HAP-1 (cell line): ENCODE results near the gene ABL2.
"Not testable (repeated sequence)": the region's sequence is repeated elsewhere in the genome, so short reads cannot be mapped to it uniquely, and the experiment has no call there.

Source experiments
- DNase-seq, 2 experiments: peaks; one replicate each; pipeline ENCODE4 v3.0.0-alpha.2; 2016 to 2020; ENCODE audit warnings: low spot score in 2 of 2
- H3K27me3 ChIP-seq: fragments of 250-450 bp; sonication (Bioruptor Pico); 2 replicates; pipeline ENCODE4 v1.5.1; 2020; ENCODE audit warnings: low read depth, mild to moderate bottlenecking, moderate library complexity
- H3K36me3 ChIP-seq: fragments of 250-450 bp; sonication (Bioruptor Pico); replicated peaks from 2 replicates; pipeline ENCODE4 v1.5.1; 2020; ENCODE audit warnings: mild to moderate bottlenecking
- H3K4me1 ChIP-seq: fragments of 250-450 bp; sonication (Bioruptor Pico); 2 replicates; pipeline ENCODE4 v1.5.1; 2020; ENCODE audit warnings: mild to moderate bottlenecking
- H3K4me3 ChIP-seq: fragments of 250-450 bp; sonication (Bioruptor Pico); 2 replicates; pipeline ENCODE4 v1.5.1; 2020; ENCODE audit warnings: mild to moderate bottlenecking, moderate library complexity
- H3K9me3 ChIP-seq: fragments of 250-450 bp; sonication (Bioruptor Pico); 2 replicates; pipeline ENCODE4 v1.5.1; 2020; ENCODE audit warnings: mild to moderate bottlenecking, moderate library complexity
- in situ Hi-C: fragments of 300-500 bp; cut with MboI; formaldehyde crosslinking; loops from 3 replicates; pipeline ENCODE4 v1.14.3; 2020; ENCODE audit warnings: low sequenced_read_pairs, inconsistent platforms, mixed read lengths

Gene ABL2

GRCh38 chr1:179234863-179235262 lies 5.4 kb upstream of the ABL2 start:
- in situ Hi-C loops: no loop called here

GRCh38 chr1:179231923-179232322 lies 2.4 kb upstream of the ABL2 start:
- Histone ChIP-seq H3K9me3 (no peaks in the 10 kb centered on the region), H3K27me3 (no peaks in the 10 kb centered on the region), H3K4me1 (peaks cover 12% of the 10 kb centered on the region), H3K4me3 (no peak overlapping the region), H3K36me3 (no peaks in the 10 kb centered on the region; the same call in 1 of the 2 replicates)
- in situ Hi-C loops: no loop called here
- no peak for DNase-seq

More at GRCh38 chr1:179234863-179235262, 5.4 kb upstream of the ABL2 start:
- DNase-seq: no peak
- no peaks in the 10 kb centered on the region for H3K9me3 ChIP-seq
- H3K27me3 ChIP-seq: no peaks in the 10 kb centered on the region
- H3K4me3 ChIP-seq: no peak overlapping the region
- H3K4me1 ChIP-seq: peaks cover 10% of the 10 kb centered on the region
- H3K36me3 ChIP-seq: no peaks in the 10 kb centered on the region

- H3K4me1 ChIP-seq: peaks cover 12% of the 10 kb centered on the region
- in situ Hi-C loops: no loop called here
- DNase-seq: no peak
- H3K27me3 ChIP-seq: no peaks in the 10 kb centered on the region
- H3K36me3 ChIP-seq: no peaks in the 10 kb centered on the region; the same call in 1 of the 2 replicates
- H3K9me3 ChIP-seq: no peaks in the 10 kb centered on the region
- H3K4me3 ChIP-seq: peak overlapping the region; percentile 76
Measured at GRCh38 chr1:179230721-179231120, 1.2 kb upstream of the ABL2 start.

DNA sequence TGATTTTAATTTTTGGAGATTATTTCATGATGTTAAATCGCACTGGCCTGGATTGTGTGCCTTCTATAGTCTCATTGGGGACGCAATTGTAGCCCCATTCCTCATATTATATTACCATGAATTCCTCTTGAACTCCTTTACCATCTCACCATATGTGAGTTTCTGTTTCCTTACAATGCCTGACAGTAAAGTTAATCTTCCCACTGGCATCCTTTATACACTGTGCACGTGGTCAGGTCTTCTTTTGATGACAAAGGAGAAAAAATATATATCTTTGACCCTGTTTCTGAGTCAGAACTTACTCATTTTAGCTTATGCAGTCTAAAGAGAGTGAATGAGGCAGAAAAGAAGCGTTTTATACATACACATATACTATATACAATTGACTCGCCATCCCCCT lies 774 bp upstream of the ABL2 start:
- H3K9me3 ChIP-seq: no peaks in the 10 kb centered on the region
- peaks cover 12% of the 10 kb centered on the region for H3K4me1 ChIP-seq
- peak in 1 of 2 experiments; percentile 9 for DNase-seq
- no peaks in the 10 kb centered on the region for H3K27me3 ChIP-seq
- H3K4me3 ChIP-seq: peak overlapping the region; percentile 76
- in situ Hi-C loops: no loop called here
- no peaks in the 10 kb centered on the region; the same call in 1 of the 2 replicates for H3K36me3 ChIP-seq

- in situ Hi-C loops: no loop called here
- no peaks in the 10 kb centered on the region for H3K27me3 ChIP-seq
- DNase-seq: peak; percentile 23 to 77
Measured at GRCh38 chr1:179228783-179229213, 679 bp downstream of the ABL2 start.

GRCh38 chr1:179226738-179227137 lies 2.7 kb downstream of the ABL2 start:
- H3K4me1 ChIP-seq: peaks cover 12% of the 10 kb centered on the region
- in situ Hi-C loops: no loop called here
- peaks cover 7% of the 10 kb centered on the region for H3K36me3 ChIP-seq
- H3K4me3 ChIP-seq: no peak overlapping the region
- no peaks in the 10 kb centered on the region for H3K27me3 ChIP-seq
- no peak for DNase-seq
- H3K9me3 ChIP-seq: no peaks in the 10 kb centered on the region

More at GRCh38 chr1:179228783-179229213, 679 bp downstream of the ABL2 start:
- no peaks in the 10 kb centered on the region for H3K9me3 ChIP-seq
- H3K36me3 ChIP-seq: peaks cover 5% of the 10 kb centered on the region; the same call in 1 of the 2 replicates
- H3K4me3 ChIP-seq: peak overlapping the region; percentile 76
- H3K4me1 ChIP-seq: peaks cover 12% of the 10 kb centered on the region

DNA sequence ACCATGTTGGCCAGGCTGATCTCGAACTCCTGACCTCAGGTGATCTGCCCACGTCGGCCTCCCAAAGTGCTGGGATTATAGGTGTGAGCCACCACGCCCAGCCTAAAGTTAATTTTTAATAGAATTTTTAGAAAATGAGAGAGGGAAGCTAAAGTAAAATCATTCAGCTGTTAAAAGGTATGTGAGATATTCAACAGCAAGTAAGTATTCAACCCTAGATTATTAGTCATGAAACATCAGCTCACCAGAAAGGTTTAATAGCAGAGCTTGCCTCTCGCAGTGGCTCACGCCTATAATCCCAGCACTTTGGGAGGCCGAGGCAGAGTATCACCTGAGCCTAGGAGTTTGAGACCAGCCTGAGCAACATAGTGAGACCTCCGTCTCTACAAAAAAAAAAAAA lies 5.0 kb downstream of the ABL2 start:
- H3K4me3 ChIP-seq, H3K27me3 ChIP-seq, H3K4me1 ChIP-seq, H3K9me3 ChIP-seq, DNase-seq, in situ Hi-C loops: not testable (repeated sequence)
- peaks cover 12% of the 10 kb centered on the region for H3K36me3 ChIP-seq

- in situ Hi-C loops, DNase-seq, H3K9me3 ChIP-seq, H3K27me3 ChIP-seq, H3K4me3 ChIP-seq, H3K4me1 ChIP-seq: not testable (repeated sequence)
- peaks cover 18% of the 10 kb centered on the region for H3K36me3 ChIP-seq
Measured at GRCh38 chr1:179221121-179221520, 8.4 kb downstream of the ABL2 start.

GRCh38 chr1:179217943-179218507 lies 11.5 kb downstream of the ABL2 start:
- no peaks in the 10 kb centered on the region for H3K27me3 ChIP-seq
- in situ Hi-C loops: no loop called here
- no peak for DNase-seq

DNA sequence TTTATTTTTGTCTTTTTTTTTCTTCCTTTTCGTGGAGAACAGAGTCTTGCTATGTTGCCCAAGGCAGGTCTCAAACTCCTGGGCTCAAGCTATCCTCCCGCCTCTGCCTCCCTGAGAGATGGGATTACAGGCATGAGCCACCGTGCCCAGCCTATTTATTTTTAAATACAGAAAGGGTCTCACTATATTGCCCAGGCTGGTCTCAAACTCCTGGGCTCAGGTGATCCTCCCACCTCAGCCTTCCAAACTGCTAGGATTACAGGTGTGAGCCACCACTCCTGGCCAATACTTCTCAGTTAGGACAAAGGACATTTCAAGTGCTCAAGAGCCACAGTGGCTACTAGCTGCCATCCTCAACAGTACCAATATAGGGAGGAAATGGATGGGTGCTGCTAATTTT lies 16.2 kb downstream of the ABL2 start:
- H3K27me3 ChIP-seq, in situ Hi-C loops, H3K36me3 ChIP-seq, H3K4me1 ChIP-seq, DNase-seq, H3K9me3 ChIP-seq, H3K4me3 ChIP-seq: not testable (repeated sequence)

More at GRCh38 chr1:179217943-179218507, 11.5 kb downstream of the ABL2 start:
- no peaks in the 10 kb centered on the region for H3K9me3 ChIP-seq
- no peak overlapping the region for H3K4me3 ChIP-seq
- H3K4me1 ChIP-seq: no peaks in the 10 kb centered on the region
- peaks cover 14% of the 10 kb centered on the region for H3K36me3 ChIP-seq

DNA sequence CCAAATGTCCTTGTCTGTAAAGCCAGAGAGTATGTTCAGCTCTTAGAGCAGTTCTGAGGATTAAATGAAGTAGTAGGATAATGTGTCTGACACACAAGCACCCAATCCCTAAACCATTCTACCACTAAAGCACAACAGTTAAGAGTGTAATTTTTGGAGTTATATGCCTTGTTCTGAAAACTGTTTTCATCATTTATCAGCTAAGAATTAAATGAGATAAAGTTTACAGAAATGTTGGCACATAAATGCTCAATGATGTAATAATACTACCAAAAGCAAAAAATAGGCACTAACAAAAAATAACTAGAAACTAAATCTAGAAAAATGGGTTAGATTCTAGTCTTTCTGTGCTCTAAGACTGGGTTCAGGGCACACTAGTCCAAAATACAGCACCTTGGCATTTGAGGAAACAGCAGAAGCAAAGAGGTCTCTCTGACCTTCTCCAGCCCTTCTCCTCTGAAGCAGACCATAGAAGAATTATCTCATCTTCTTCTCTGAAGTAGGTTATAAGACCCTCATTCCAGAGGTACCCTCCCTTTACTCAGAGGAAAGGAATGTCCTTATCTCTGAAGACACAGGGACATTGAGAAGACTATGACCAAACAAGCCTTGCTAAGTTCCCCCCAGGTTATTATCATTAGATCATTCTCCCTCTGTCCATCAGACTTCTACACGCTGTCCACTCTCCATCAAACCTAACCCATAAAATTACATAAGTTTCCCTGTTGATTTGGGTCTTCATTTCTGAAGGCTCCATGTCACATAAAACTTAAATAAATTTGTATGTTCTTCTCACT lies 20.6 kb downstream of the ABL2 start:
- H3K4me3 ChIP-seq: no peak overlapping the region
- H3K4me1 ChIP-seq: peaks cover 15% of the 10 kb centered on the region
- in situ Hi-C loops: no loop called here
- no peaks in the 10 kb centered on the region for H3K27me3 ChIP-seq
- no peak for DNase-seq
- H3K9me3 ChIP-seq: no peaks in the 10 kb centered on the region
- H3K36me3 ChIP-seq: no peaks in the 10 kb centered on the region

DNA sequence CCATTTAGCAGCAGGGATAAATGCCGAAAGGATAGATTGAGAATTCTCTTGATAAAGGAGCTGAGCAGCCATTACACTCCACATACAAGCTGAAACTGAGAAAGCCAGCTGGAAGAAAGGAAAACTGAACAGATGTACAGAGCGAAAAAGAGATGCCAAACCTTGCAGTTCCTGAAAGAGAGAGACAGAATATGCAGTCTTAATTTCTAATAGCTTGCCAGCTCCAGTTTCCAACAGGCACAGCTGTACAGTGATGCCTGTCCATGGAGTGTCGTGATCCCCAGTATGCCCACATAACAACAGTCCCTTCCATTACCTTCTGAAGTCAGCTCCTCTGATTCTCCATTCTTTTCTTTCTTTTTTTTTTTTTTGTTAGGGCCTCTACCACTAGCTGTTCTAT lies 22.7 kb downstream of the ABL2 start:
- DNase-seq: no peak
- Histone ChIP-seq H3K9me3 (no peaks in the 10 kb centered on the region), H3K4me3 (no peak overlapping the region), H3K27me3 (no peaks in the 10 kb centered on the region), H3K36me3 (no peaks in the 10 kb centered on the region), H3K4me1 (peaks cover 27% of the 10 kb centered on the region)
- in situ Hi-C loops: no loop called here

DNA sequence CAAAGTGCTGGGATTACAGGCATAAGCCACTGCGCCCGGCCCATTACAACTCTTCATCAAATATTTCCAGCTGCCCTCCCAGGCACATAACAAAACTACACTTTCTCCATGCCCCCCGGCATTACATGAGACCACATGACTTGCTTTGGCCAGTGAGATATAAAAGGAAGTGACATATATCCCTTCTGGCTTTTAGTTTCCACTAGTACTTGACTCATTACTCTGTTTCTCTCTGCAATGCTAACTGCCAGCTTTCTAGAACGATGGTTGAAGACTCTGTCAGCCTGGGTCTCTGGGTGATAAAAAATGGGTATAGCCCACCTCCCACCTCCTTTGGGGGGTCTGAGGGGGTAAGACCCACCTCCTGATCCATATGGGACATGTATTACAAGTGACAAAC lies 24.2 kb downstream of the ABL2 start:
- H3K9me3 ChIP-seq: no peaks in the 10 kb centered on the region
- in situ Hi-C loops: no loop called here
- H3K4me1 ChIP-seq: peaks cover 27% of the 10 kb centered on the region
- DNase-seq: no peak
- H3K4me3 ChIP-seq: no peak overlapping the region
- H3K36me3 ChIP-seq: no peaks in the 10 kb centered on the region
- H3K27me3 ChIP-seq: no peaks in the 10 kb centered on the region

DNA sequence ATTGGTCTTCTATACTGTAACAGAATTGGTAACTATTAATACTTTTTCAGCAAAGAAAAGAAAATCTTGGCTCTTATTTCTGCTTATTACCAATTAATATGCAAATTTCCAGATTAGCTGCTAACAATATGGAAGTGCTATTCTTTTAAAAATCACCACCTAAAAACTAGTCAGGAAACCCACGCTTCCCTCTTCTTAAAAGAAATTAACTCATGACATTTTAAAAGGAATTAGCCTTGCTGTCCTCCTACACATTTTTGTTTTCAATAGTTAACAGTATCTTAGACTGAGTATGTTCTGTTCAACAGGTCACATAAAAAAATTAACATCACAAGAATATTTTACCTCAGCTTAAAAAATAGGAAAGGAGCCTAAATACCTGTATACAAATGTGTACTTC lies 27.3 kb downstream of the ABL2 start:
- Histone ChIP-seq H3K4me1 (peaks cover 27% of the 10 kb centered on the region), H3K27me3 (no peaks in the 10 kb centered on the region), H3K9me3 (no peaks in the 10 kb centered on the region), H3K4me3 (no peak overlapping the region), H3K36me3 (no peaks in the 10 kb centered on the region)
- in situ Hi-C loops: no loop called here
- peak in 1 of 2 experiments; percentile 10 for DNase-seq
